Left lung (tissue), 10 donors: ENCODE measurements around the gene ETV6. TPM values are rescaled to one million over a fixed set of nuclear protein-coding genes. Genes with fewer than 3 reads are reported as not detected.

Experiments used
- ATAC-seq: fragments of 200-7000 bp; cut with Tn5 transposase; one replicate; pipeline ENCODE4 v1.9.1; 2020; ENCODE audit warnings: moderate library complexity
- DNase-seq, 4 donors: peaks; one replicate each; pipeline ENCODE4 v3.0.0-alpha.2; 2013 to 2020
- H3K27ac ChIP-seq, 2 donors: fragments of 200-600 bp; sonication (generic) in 1 of 2; one replicate each; pipeline versions ENCODE4 v1.5.0 to v1.8.0; 2020 to 2021
- H3K27me3 ChIP-seq, 2 donors: fragments of 200-600 bp; sonication (generic) in 1 of 2; one replicate each; pipeline versions ENCODE4 v1.5.0 to v1.8.0; 2020 to 2021
- H3K36me3 ChIP-seq, 2 donors: fragments of 200-600 bp; sonication (generic) in 1 of 2; one replicate each; pipeline versions ENCODE4 v1.5.0 to v1.8.0; 2020 to 2021
- H3K4me1 ChIP-seq, 2 donors: fragments of 200-600 bp; one replicate each; pipeline ENCODE4 v1.8.0; 2021
- H3K4me3 ChIP-seq, 2 donors: fragments of 200-600 bp; sonication (generic) in 1 of 2; one replicate each; pipeline versions ENCODE4 v1.5.0 to v1.8.0; 2020 to 2021; ENCODE audit warnings: mild to moderate bottlenecking in 1 of 2
- H3K9me3 ChIP-seq, 2 donors: fragments of 200-600 bp; sonication (generic) in 1 of 2; one replicate each; pipeline versions ENCODE4 v1.5.0 to v1.8.0; 2020 to 2021
- CTCF ChIP-seq, 2 donors: fragments of 200-600 bp; sonication (generic) in 1 of 2; IDR thresholded peaks; one replicate each; pipeline versions ENCODE4 v1.5.0 to v1.8.0; 2021; ENCODE audit warnings: antibody characterized with exemption in 2 of 2
- intact Hi-C, 2 donors: fragments of 100-400 bp; cut with DNase I; formaldehyde crosslinking; loops; one replicate each; pipeline versions ENCODE4 v1.11.2 to v1.14.2; 2022
- polyA plus RNA-seq, 6 donors: library from polyadenylated mRNA; unstranded; fragments of 120-200 nt; gene quantifications; one replicate each; pipeline ENCODE4 v1.2.1, GENCODE V29; 2013; ENCODE audit not compliant: insufficient read length in 6 of 6
- total RNA-seq, 2 donors: library from RNA; stranded (reverse); fragmentation: NEBNext Ultra II Directional; extraction: Animal tissue kit (Norgen Biotek cat#: 25700); gene quantifications; one replicate each; pipeline ENCODE4 v1.2.1, GENCODE V29; 2021
- donor health status: DM: no; HTN: yes; CAD: no.
- donor health status: DM: no; HTN: no; CAD: no.

Gene ETV6
- total and polyA plus RNA-seq, 8 donors = 16.0 to 44.7 (median 17.1) TPM

DNA sequence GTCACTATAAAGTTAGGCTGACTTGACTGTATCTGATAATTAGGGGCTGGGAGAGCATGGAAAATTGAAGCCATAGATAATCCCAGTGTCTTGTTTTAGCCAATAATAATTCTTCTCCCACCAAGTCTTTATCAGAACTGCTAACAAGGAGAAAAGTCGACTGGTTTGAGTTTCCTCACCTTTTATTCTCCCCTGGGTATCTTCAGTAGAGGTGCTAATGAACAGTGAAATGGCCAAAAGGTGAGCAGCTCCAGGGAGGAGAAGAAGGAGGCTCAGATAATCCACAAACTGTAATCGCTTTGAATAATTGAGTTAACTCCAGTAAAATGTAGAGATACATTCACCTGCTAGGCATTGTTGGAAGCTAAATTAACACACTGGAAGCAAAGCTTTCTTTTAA, 72.6 kb downstream of the ETV6 start:
- intact Hi-C loops = no loop called here
- DNase-seq = no peak
- H3K36me3 ChIP-seq = no peaks in the 10 kb centered on the region
- no peak overlapping the region for H3K27ac ChIP-seq
- H3K27me3 ChIP-seq = no peaks in the 10 kb centered on the region
- peaks cover 21 to 75% of the 10 kb centered on the region in 2 donors for H3K4me1 ChIP-seq
- H3K4me3 ChIP-seq = no peak overlapping the region
- TF ChIP-seq CTCF (IDR thresholded peaks at IDR 0.05) = no peak
- no peak for ATAC-seq
- no peaks in the 10 kb centered on the region for H3K9me3 ChIP-seq

DNA sequence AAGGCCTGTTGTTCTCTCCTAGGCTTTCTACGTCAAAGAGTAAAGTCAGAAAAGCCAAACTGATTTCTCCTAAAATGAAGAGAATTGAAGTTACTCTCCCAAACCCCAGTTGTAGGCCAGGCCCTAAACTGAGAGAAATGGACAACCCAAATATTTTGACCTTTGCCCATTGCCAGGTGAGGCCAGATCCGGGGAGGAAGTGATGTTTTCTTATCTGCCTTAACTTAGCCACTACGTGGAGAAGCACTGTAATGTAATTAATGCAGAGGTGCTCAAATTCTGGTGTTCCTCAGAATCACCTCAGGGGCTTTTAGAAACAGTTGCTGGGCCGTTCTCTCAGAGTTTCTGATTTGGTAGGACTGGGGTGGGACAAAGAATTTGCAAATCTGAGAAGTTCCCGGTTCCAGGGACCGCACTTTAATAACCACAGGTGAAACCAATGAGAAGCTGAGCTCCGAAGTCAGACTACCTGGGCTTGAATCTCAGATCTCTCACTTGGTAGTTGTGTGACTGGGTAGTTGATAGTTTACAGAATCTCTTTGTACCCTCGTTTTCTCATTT, 73.2 kb downstream of the ETV6 start:
- Histone ChIP-seq H3K36me3 (no peaks in the 10 kb centered on the region), H3K27ac (no peak overlapping the region), H3K27me3 (no peaks in the 10 kb centered on the region), H3K4me3 (no peak overlapping the region), H3K4me1 (peaks cover 19 to 73% of the 10 kb centered on the region in 2 donors), H3K9me3 (no peaks in the 10 kb centered on the region)
- TF ChIP-seq CTCF (IDR thresholded peaks at IDR 0.05) = no peak
- intact Hi-C loops = no loop called here
- ATAC-seq (no peak), DNase-seq (no peak)

DNA sequence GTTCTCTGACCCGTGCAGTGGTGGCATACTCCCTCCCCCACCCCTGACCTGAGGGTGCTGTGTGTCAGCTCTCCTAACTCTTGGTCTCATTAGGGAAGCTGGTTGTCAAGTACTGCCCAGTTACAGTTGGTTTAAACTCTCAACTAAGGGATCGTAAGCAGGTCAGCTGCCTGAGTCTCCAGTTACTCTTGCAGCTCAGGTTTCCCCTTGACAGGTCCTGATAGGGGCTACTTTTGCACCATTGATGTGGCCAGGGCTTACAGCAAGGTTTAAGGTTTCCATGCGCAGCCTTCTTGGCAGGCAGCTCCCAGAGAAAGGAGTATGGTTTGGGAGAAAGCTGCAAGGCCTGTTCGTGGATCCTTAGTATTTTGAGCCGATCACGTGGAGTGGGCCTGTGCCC, 74.5 kb downstream of the ETV6 start:
- H3K27ac ChIP-seq = peak overlapping the region in 1 of 2 donors; percentile 50
- no peaks in the 10 kb centered on the region for H3K36me3 ChIP-seq
- H3K4me3 ChIP-seq = no peak overlapping the region
- peak; percentile 53 for ATAC-seq
- peak in 1 of 4 donors; percentile 58 for DNase-seq
- intact Hi-C loops = no loop called here
- peaks cover 17 to 71% of the 10 kb centered on the region in 2 donors for H3K4me1 ChIP-seq
- H3K27me3 ChIP-seq = no peaks in the 10 kb centered on the region
- no peak for TF ChIP-seq CTCF (IDR thresholded peaks at IDR 0.05)
- H3K9me3 ChIP-seq = no peaks in the 10 kb centered on the region

DNA sequence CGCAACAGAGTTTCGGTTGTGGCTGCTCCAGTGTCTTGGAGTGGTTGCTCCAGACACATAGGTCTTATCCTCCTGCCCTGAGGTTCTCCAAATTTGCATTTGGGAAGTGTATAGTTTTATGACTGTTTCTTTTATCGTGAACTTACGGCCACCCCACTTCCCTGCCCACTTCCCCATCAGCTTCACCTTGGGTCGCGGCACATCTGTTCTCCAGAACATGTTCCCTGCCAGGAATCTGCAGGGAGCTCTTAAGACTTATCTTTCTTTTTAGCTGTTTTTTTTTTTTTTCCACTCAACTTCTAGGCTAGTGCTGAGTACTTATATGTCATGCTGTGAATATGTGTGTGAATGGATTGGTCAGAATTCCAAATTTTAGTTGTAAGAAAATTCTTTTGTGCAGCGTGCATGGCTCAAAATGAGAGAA, 75.4 kb downstream of the ETV6 start:
- Histone ChIP-seq H3K4me1 (peaks cover 11 to 71% of the 10 kb centered on the region in 2 donors), H3K36me3 (no peaks in the 10 kb centered on the region), H3K9me3 (no peaks in the 10 kb centered on the region), H3K27ac (peak overlapping the region in 1 of 2 donors; percentile 50), H3K27me3 (no peaks in the 10 kb centered on the region), H3K4me3 (no peak overlapping the region)
- no peak for TF ChIP-seq CTCF (IDR thresholded peaks at IDR 0.05)
- DNase-seq (no peak), ATAC-seq (peak; percentile 40)
- intact Hi-C loops = no loop called here

DNA sequence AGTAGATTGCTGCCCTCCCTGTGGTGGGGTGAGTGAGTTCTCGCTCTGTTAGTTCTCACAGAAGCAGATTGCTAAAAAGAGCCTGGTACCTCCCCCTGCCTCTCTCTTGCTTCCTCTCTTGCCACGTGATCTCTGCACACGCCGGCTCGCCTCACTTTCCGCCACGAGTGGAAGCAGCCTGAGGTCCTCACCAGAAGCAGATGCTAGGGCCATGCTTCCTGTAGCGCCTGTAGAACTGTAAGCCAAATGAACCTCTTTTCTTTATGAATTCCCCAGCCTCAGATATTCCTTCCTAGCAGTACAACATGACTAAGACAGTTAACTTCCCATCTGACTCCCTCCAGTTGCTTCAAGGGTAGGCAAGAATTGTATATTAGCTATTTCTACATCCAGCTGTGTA, 76.2 kb downstream of the ETV6 start:
- no peak overlapping the region for H3K4me3 ChIP-seq
- TF ChIP-seq CTCF (IDR thresholded peaks at IDR 0.05) = no peak
- H3K36me3 ChIP-seq = no peaks in the 10 kb centered on the region
- H3K4me1 ChIP-seq = peaks cover 6 to 70% of the 10 kb centered on the region in 2 donors
- no peaks in the 10 kb centered on the region for H3K27me3 ChIP-seq
- DNase-seq (peak in 1 of 4 donors; percentile 80), ATAC-seq (no peak)
- intact Hi-C loops = no loop called here
- H3K27ac ChIP-seq = peak overlapping the region in 1 of 2 donors; percentile 50
- H3K9me3 ChIP-seq = no peaks in the 10 kb centered on the region
